Measurements from ENCODE around the gene NUTM2G.
"Not testable (repeated sequence)": the region's sequence is repeated elsewhere in the genome, so short reads cannot be mapped to it uniquely, and the experiment has no call there.

Gene NUTM2G, protein sequence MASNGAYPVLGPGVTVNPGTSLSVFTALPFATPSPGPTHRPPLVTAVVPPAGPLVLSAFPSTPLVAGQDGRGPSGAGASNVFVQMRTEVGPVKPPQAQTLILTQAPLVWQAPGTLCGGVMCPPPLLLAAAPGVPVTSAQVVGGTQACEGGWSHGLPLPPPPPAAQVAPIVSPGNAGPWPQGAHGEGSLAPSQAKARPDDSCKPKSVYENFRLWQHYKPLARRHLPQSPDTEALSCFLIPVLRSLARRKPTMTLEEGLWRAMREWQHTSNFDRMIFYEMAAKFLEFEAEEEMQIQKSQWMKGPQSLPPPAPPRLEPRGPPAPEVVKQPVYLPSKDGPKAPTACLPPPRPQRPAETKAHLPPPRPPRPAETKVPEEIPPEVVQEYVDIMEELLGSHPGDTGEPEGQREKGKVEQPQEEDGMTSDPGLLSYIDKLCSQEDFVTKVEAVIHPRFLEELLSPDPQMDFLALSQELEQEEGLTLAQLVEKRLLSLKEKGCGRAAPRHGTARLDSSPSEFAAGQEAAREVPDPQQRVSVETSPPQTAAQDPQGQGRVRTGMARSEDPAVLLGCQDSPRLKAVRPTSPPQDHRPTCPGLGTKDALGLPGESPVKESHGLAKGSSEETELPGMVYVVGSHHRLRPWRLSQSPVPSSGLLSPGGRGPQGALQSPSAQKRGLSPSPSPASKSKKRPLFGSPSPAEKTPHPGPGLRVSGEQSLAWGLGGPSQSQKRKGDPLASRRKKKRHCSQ

DNA sequence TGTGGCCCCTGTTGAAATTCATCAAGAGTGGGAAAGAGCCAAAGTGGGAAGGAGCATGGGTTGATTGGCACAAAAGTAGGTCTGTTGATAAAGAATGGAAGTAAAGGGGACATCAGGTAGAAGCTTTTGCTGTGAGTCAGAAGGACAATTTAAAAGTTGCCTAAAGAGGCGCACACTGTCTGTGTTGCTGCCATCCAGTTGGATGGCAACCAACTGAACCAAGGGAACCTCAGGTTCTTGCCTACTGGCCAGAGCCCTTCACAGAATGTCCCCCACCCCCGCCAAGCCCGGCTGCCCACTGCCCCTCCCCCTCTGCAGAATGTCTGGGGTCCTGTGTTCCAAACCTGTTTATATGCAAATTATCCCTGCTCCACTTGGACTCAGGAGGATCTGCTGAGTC lies at the start of gene NUTM2G:
TSS of gene NUTM2G (plus strand) at position 301 of the 400 bp plus-strand sequence. CDS start 182 bp downstream, outside the sequence.
- not testable (repeated sequence) for H3K4me1 Mint-ChIP-seq (ENCODE audit: low read depth); H3K36me3 Mint-ChIP-seq (ENCODE audit: low read depth); H3K4me3 Mint-ChIP-seq; H3K27ac Mint-ChIP-seq; H3K9me3 Mint-ChIP-seq; H3K27me3 Mint-ChIP-seq

DNA sequence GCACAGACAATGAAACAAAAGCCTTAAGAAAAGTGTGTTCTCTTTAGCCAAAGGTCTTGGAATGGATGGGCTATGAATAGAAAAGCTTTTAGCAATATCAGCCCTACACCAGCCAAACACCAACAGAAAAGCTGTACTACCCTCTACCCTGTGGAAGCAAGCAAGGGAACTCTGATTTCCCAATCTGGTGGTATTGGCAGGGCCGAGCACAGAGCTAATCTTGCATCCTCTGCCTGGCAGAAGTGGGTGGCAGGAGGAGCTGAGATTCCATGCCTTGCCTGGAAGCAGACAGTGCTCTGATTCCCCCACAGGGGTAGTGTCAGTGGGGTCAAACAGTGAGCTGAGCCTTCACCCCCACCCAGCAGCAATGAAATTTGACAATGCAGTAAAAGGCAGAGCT lies 44.7 kb upstream of the NUTM2G start:
- peaks cover 21% of the 10 kb centered on the region for H3K36me3 Mint-ChIP-seq (ENCODE audit: low read depth)
- H3K4me1 Mint-ChIP-seq (ENCODE audit: low read depth), result no peaks in the 10 kb centered on the region
- H3K27ac Mint-ChIP-seq, result no peak overlapping the region
- peaks cover 4% of the 10 kb centered on the region for H3K9me3 Mint-ChIP-seq
- peaks cover 9% of the 10 kb centered on the region for H3K27me3 Mint-ChIP-seq
- H3K4me3 Mint-ChIP-seq, result no peak overlapping the region

DNA sequence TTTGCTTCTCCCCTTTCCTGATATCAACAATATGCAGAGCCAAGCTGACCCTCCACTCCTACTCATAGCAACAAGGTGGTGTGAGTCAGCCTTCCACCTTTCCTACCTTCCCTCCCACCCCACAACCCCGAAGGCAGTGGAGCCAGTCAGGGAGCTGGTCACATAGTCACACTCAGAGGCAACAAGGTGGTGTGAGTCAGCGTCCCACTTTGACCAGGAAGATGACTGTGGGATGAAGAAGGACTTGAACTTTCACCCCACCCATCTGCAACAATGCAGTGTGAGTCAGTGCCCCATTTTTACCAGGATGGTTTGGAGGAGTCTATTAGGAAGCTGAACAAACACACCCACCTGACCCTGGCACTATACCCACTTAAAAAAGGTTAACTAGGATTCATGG lies 44.2 kb upstream of the NUTM2G start:
- H3K4me3 Mint-ChIP-seq, result no peak overlapping the region
- peaks cover 4% of the 10 kb centered on the region for H3K27me3 Mint-ChIP-seq
- no peak overlapping the region for H3K27ac Mint-ChIP-seq
- H3K9me3 Mint-ChIP-seq, result peaks cover 4% of the 10 kb centered on the region
- peaks cover 21% of the 10 kb centered on the region for H3K36me3 Mint-ChIP-seq (ENCODE audit: low read depth)
- no peaks in the 10 kb centered on the region for H3K4me1 Mint-ChIP-seq (ENCODE audit: low read depth)

DNA sequence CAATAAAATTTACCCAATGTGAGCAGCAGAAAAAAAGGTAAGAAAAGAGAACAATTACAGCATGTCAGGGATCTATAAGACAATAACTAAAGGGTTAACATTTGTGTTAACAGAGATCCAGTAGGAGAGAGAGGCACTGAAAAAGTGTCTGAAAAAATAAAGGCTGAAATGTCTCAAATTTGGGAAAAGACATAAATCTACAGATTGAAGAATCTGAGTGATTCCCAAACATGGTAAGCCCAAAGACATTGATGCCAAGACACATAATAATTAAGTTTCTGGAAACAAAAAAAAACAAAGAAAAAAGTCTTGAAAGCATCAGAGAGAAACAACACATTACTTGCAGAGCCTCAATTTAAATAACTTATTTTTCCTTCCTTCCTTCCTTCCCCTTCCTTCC lies 43.2 kb upstream of the NUTM2G start:
- Mint-ChIP-seq H3K9me3 (peaks cover 4% of the 10 kb centered on the region), H3K4me1 (ENCODE audit: low read depth) (no peaks in the 10 kb centered on the region), H3K36me3 (ENCODE audit: low read depth) (peaks cover 21% of the 10 kb centered on the region), H3K4me3 (no peak overlapping the region), H3K27me3 (no peaks in the 10 kb centered on the region), H3K27ac (no peak overlapping the region)

DNA sequence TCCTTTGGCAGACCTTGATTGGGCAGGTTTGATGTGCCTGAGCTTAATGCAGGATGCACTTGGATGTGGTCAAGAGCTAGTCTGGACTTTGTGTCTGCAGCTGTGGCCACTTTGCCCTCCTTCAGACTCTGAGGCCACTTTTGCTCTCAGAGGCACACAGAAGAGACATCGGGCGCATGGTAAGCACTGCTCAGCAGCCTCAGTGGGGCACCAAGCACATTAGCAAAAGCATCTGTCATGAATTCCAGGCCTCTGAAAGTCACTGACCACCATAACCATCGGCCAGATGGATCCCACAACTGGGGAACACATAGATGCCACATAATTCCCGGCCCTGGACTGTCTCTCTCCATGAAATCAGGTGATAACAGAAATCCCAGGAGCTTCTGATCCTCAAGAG lies 40.1 kb upstream of the NUTM2G start:
- H3K4me1 Mint-ChIP-seq (ENCODE audit: low read depth), result no peaks in the 10 kb centered on the region
- H3K36me3 Mint-ChIP-seq (ENCODE audit: low read depth), result peaks cover 35% of the 10 kb centered on the region
- peaks cover 4% of the 10 kb centered on the region for H3K9me3 Mint-ChIP-seq
- H3K27ac Mint-ChIP-seq, result no peak overlapping the region
- H3K27me3 Mint-ChIP-seq, result no peaks in the 10 kb centered on the region
- no peak overlapping the region for H3K4me3 Mint-ChIP-seq

DNA sequence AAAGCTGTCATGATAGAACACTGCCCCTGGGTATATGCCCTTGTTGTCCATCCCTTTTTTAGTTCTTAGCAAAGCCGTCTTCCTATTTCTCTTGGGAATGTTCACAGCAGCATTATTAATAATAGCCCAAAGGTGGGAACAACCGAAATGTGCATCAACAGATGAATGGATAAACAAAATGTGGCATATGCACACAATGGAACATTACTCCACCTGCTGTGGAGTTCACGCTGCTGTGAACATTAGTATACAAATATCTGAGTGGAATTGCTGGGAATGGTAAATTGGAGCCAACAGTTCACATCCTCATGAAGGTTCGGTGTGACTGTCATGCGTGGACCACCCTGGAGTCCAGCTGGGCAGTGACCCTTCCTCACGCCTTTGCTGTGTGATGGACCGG lies 36.5 kb upstream of the NUTM2G start:
- Mint-ChIP-seq H3K4me1 (ENCODE audit: low read depth) (no peaks in the 10 kb centered on the region), H3K9me3 (peaks cover 6% of the 10 kb centered on the region), H3K36me3 (ENCODE audit: low read depth) (peaks cover 45% of the 10 kb centered on the region), H3K4me3 (no peak overlapping the region), H3K27me3 (no peaks in the 10 kb centered on the region), H3K27ac (no peak overlapping the region)

DNA sequence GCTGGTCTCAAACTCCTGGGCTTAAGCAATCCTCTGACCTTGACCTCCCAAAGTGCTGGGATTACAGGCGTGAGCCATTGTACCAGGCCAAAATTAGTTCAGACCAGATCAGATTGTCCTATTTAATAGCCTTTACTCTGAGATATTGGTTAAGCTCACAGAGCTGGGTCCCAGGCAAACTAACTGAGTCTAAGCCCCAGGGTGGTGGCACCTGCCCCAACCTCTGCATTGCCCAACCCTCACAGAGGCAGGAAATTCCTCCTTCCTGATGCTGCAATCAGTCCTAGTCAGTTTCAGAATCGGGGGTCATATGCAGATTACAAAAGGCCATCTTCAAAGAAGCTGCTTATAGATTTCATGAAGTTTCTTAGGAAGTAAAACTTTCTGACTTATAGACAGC lies 28.6 kb upstream of the NUTM2G start:
- not testable (repeated sequence) for H3K27ac Mint-ChIP-seq; H3K4me3 Mint-ChIP-seq; H3K4me1 Mint-ChIP-seq (ENCODE audit: low read depth); H3K9me3 Mint-ChIP-seq; H3K27me3 Mint-ChIP-seq
- H3K36me3 Mint-ChIP-seq (ENCODE audit: low read depth), result peaks cover 22% of the 10 kb centered on the region

DNA sequence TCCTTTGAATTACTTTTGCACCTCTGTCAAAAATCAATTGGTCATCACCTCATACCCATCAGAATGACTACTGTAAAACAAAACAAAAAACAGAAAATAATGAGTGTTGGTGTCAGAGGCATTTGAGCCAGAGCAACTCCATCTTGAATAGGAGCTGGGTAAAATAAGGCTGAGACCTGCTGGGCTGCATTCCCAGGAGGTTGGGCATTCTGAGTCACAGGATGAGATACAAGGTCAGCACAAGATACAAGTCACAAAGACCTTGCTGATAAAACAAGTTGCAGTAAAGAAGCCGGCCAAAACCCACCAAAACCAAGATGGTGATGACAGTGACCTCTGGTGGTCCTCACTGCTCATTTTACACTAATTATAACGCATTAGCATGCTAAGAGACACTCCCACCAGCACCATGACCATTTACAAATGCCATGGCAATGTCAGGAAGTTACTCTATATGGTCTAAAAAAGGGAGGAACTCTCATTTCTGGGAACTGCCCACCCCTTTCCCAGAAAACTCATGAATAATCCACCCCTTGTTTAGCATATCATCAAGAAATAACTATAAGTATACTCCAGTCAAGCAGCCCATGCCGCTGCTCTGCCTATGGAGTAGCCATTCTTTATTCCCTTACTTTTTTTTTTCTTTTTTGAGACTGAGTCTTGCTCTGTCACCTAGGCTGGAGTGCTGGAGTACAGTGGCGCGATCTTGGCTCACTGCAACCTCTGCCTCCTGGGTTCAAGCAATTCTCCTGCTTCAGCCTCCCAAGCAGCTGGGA lies 23.5 kb upstream of the NUTM2G start:
- H3K4me3 Mint-ChIP-seq, result not testable (repeated sequence)

DNA sequence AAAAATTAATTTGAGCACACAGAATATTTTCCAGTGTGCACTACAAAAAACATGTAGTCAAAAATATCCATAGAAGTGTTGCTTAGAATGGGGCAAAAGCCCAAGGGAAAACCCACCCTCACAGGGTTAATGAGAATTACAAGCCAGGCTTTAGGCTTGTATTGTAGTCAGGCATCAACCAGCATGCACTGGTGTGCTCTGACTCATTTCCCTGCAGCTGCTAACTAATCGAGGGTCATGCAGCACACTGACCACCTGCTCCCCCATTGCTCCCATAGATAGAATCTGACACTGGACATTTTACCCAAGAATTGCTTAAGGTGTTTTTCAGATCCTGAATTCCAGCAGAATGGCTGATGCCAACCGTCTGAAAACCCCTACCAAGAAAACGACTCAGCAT lies 20.2 kb upstream of the NUTM2G start:
- not testable (repeated sequence) for H3K4me1 Mint-ChIP-seq (ENCODE audit: low read depth); H3K4me3 Mint-ChIP-seq; H3K36me3 Mint-ChIP-seq (ENCODE audit: low read depth)

More for the DNA sequence above, 23.5 kb upstream of the NUTM2G start:
- H3K27me3 Mint-ChIP-seq; H3K9me3 Mint-ChIP-seq; H3K27ac Mint-ChIP-seq; H3K4me1 Mint-ChIP-seq (ENCODE audit: low read depth); H3K36me3 Mint-ChIP-seq (ENCODE audit: low read depth): not testable (repeated sequence)

DNA sequence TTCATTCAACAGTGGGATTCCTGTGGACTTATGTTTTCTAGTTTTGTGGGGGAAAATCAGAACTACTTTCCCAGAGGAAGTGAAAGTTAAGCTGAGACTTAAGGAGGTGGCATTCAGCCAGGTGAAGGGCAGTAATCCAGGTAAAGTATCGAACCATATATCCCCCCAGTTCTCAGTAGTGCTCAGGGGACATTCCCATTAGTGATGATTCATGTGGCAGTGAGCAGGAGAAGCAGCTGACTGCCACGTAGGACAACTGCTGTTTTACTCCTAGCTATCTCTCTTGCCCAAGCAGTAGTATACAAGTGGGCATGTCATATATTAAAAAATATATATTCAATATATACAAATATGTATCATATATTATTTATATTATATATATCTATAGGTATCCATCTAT lies 13.1 kb upstream of the NUTM2G start:
- not testable (repeated sequence) for H3K9me3 Mint-ChIP-seq; H3K36me3 Mint-ChIP-seq (ENCODE audit: low read depth); H3K27me3 Mint-ChIP-seq; H3K27ac Mint-ChIP-seq; H3K4me1 Mint-ChIP-seq (ENCODE audit: low read depth); H3K4me3 Mint-ChIP-seq

More for the DNA sequence above, 20.2 kb upstream of the NUTM2G start:
- H3K9me3 Mint-ChIP-seq, H3K27ac Mint-ChIP-seq, H3K27me3 Mint-ChIP-seq: not testable (repeated sequence)

DNA sequence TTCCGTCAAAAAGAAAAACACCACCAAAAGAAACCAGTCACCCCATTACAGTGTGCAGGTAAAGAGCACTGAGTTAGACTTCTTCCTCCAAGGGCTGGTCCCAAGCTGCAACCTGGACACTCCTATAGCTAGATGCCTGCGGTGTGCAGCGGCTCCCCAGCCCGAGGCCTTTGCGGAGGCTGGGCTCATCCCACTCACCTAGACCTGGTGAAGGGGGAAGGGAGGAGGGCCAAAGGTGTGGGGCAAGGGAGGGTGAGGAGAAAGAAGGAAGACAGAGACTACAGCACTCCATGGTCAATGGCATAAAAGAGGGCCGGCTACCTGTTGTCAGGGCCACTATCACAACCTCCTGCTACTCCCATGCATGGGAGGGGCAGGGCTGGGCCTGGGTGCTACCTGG lies 12.1 kb upstream of the NUTM2G start:
- H3K36me3 Mint-ChIP-seq (ENCODE audit: low read depth); H3K4me1 Mint-ChIP-seq (ENCODE audit: low read depth); H3K27me3 Mint-ChIP-seq; H3K4me3 Mint-ChIP-seq; H3K9me3 Mint-ChIP-seq; H3K27ac Mint-ChIP-seq: not testable (repeated sequence)

DNA sequence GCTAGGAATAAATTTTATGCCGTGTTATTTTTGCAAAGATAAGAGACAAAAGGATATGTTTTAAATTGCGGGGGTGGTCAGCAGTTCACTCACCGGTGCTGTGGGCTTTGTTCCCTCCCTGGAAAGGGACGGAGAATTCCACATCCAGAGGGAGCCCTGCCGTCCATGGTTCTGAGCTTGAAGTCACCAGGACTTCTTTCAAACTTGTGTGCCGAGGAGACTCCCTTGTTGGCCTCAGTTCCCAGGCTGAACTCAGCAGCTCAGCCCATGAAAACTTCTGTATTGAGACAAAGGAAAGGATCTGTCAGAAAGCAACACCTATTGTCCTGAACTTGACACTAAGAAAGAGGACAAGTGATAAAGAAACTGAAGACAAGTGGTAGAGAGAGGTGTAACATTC lies 10.1 kb upstream of the NUTM2G start:
- H3K27ac Mint-ChIP-seq; H3K4me3 Mint-ChIP-seq; H3K9me3 Mint-ChIP-seq; H3K36me3 Mint-ChIP-seq (ENCODE audit: low read depth); H3K27me3 Mint-ChIP-seq; H3K4me1 Mint-ChIP-seq (ENCODE audit: low read depth): not testable (repeated sequence)

DNA sequence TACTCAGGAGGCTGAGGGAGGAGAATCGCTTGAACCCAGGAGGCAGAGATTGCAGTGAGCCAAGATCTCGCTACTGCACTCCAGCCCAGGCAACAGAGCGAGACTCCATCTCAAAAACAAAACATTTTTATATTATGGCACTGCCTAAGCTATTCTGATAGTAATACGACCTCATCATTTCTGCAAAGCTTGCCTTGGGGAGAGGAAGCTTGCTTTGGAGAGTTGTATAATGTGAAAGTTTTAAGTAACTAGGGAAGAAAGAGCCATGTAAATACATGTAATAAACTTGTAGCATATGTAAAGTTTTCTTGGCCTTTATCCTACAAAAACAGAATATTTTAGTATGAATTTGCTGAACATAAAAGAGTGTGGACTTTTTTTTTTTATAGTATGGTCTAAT lies 7.8 kb upstream of the NUTM2G start:
- not testable (repeated sequence) for H3K4me1 Mint-ChIP-seq (ENCODE audit: low read depth); H3K4me3 Mint-ChIP-seq; H3K27me3 Mint-ChIP-seq; H3K9me3 Mint-ChIP-seq; H3K27ac Mint-ChIP-seq; H3K36me3 Mint-ChIP-seq (ENCODE audit: low read depth)

DNA sequence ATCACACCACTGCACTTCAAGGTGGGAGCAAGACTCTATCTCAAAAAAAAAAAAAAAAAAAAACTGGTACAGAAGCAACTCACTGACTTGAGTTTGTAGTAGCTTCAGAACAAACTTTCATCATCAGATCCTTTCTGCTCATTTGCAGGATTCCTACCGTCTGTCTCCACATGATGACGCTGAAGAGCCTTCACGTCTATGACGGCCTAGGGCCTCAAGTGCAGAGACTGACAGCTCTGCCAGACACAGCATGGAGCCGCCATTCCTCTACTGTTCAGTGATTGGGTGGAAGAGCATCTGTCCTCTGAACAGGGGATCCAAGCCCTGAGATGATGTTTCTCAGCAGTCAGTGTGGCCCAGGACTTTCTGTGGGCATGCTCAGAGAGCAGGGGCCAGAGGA lies 3.1 kb upstream of the NUTM2G start:
- H3K27me3 Mint-ChIP-seq; H3K4me1 Mint-ChIP-seq (ENCODE audit: low read depth); H3K9me3 Mint-ChIP-seq; H3K36me3 Mint-ChIP-seq (ENCODE audit: low read depth); H3K27ac Mint-ChIP-seq; H3K4me3 Mint-ChIP-seq: not testable (repeated sequence)

DNA sequence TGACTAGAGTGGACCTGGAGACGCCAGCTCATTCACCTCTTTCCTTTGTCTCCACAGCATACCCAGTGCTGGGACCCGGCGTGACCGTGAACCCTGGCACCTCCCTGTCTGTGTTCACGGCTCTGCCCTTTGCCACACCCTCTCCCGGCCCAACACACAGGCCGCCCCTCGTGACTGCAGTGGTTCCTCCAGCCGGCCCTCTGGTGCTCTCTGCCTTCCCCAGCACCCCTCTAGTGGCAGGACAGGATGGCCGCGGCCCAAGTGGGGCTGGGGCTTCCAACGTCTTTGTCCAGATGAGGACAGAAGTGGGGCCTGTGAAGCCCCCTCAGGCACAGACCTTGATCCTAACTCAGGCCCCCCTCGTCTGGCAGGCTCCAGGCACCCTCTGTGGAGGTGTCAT lies 3.0 kb downstream of the NUTM2G start:
- H3K27ac Mint-ChIP-seq; H3K4me3 Mint-ChIP-seq; H3K4me1 Mint-ChIP-seq (ENCODE audit: low read depth); H3K9me3 Mint-ChIP-seq; H3K27me3 Mint-ChIP-seq; H3K36me3 Mint-ChIP-seq (ENCODE audit: low read depth): not testable (repeated sequence)

Data from stimulated activated naive CD8-positive, alpha-beta T cell treated with anti-CD3 and anti-CD28 coated beads, Interleukin-15, Interleukin-2, amounts not matched to agents 100 ng/mL and 50 ng/mL, for 24 hours (primary cell).